Skeletal muscle tissue (tissue), 4 donors: ENCODE results near the gene WDR70. TPM values are rescaled to one million over a fixed set of nuclear protein-coding genes. Genes with fewer than 3 reads are reported as not detected.
"Not testable (repeated sequence)": the region's sequence is repeated elsewhere in the genome, so short reads cannot be mapped to it uniquely, and the experiment has no call there.

Source experiments
- H3K27ac ChIP-seq: one replicate; pipeline ENCODE4 v1.7.0; 2013; ENCODE audit warnings: mild to moderate bottlenecking, low read depth, low read length, inconsistent platforms
- H3K27me3 ChIP-seq, 3 donors: one replicate each; pipeline ENCODE4 v1.7.0; 2013; ENCODE audit warnings: low read length in 3 of 3; ENCODE audit not compliant: control insufficient read depth in 3 of 3, insufficient read depth in 3 of 3
- H3K36me3 ChIP-seq, 3 donors: one replicate each; pipeline ENCODE4 v1.7.0; 2013; ENCODE audit warnings: low read length in 3 of 3; ENCODE audit not compliant: control insufficient read depth in 3 of 3, insufficient read depth in 3 of 3
- H3K4me1 ChIP-seq, 3 donors: one replicate each; pipeline ENCODE4 v1.7.0; 2013; ENCODE audit warnings: low read length in 3 of 3, mild to moderate bottlenecking in 3 of 3; ENCODE audit not compliant: control insufficient read depth in 3 of 3, insufficient read depth in 3 of 3
- H3K4me3 ChIP-seq, 3 donors: one replicate each; pipeline ENCODE4 v1.7.0; 2013; ENCODE audit warnings: low read length in 3 of 3
- H3K9ac ChIP-seq, 3 donors: one replicate each; pipeline ENCODE4 v1.7.0; 2013; ENCODE audit warnings: low read length in 3 of 3, mild to moderate bottlenecking in 3 of 3, moderate library complexity in 2 of 3, low read depth in 1 of 3
- H3K9me3 ChIP-seq, 3 donors: one replicate each; pipeline ENCODE4 v1.7.0; 2013; ENCODE audit warnings: low read length in 3 of 3; ENCODE audit not compliant: control insufficient read depth in 3 of 3
- total RNA-seq: library from RNA; depleted of rRNA; stranded (reverse); fragments of >200 nt; gene quantifications from one replicate; pipeline ENCODE4 v1.2.3, GENCODE V29; 2014
- donor health status: Osteomylitis.

The WDR70 gene
- total RNA-seq, 1 donor from 2014 or later, result 23.0 TPM

DNA sequence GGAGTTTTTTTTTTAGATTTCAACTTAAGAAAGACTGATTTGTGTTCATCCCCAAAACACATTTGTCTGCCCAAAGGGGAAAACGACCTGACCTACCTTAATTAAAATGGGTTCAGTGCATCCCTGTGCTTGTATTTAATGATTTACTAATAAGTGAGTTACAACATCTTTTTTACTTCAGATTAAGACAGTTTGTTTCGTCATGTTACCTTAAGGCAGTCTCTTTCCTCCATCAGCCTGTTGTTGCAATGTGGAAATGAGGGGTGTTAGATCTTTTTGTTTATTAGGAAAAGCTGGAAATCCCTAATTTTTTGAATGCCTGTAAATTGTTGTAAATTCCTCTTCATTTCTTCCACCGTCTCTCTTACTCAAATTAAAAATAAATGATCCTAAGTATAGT lies 283.2 kb downstream of the WDR70 start:
- Histone ChIP-seq H3K27me3 (no peaks in the 10 kb centered on the region), H3K9ac (no peak overlapping the region), H3K4me3 (no peak overlapping the region), H3K9me3 (no peaks in the 10 kb centered on the region), H3K27ac (no peak overlapping the region), H3K36me3 (no peaks in the 10 kb centered on the region), H3K4me1 (peaks cover 9 to 20% (median 15%) of the 10 kb centered on the region in 3 donors)

DNA sequence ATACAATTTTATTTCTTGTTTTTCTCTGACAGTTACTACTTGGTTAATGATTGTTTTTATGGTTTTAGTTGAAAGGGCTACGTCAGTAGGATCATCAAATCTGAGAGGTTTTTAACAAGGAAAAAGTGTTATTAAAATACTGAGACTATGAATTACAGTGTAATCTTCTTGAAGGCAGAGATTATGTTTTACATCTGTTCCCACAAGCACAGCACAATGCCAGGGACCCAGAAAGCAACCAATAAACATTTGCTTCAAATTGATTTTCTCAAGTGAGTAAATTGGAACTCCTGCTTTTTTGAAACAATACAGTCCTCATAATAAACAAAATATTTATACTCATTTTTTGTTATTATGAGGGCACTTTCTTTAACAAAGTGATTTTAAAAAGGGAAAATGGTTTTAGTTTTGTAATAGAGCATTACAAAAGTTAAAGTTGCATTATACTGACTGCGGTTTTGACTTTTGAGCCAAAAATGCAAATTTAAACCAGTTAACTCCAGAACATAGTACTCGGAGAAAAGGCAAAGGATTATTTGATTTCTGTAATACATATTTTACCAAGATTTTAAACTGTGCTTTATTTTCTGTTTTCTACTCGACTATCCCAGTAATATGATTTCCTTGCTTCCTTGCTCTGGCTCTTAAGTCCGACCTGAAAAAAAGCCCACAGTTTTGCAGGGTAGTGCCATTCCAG lies 283.8 kb downstream of the WDR70 start:
- peaks cover 9 to 22% (median 15%) of the 10 kb centered on the region in 3 donors for H3K4me1 ChIP-seq
- no peaks in the 10 kb centered on the region for H3K36me3 ChIP-seq
- no peak overlapping the region for H3K9ac ChIP-seq
- no peaks in the 10 kb centered on the region for H3K9me3 ChIP-seq
- no peak overlapping the region for H3K27ac ChIP-seq
- no peak overlapping the region for H3K4me3 ChIP-seq
- H3K27me3 ChIP-seq, result no peaks in the 10 kb centered on the region

DNA sequence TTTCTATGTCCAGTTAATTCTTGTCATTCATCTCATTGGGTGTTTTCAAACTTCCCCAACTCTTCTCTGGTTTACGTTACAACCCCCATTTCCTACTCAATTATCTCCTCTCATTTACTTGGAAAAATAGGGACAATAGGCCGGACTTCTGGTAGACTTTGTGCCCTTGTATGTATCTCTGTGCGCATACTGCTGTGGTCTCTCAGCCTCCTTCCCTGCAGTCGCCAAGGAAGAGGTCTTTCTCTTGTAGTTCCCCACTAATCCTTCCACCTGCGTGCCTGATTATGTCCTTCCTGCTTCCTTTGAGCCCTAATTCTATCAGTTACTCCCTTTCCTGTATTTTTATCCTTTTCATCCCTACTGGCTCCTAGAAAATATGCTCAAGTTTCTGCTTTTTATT lies 284.4 kb downstream of the WDR70 start:
- no peaks in the 10 kb centered on the region for H3K36me3 ChIP-seq
- H3K9ac ChIP-seq, result no peak overlapping the region
- no peaks in the 10 kb centered on the region for H3K27me3 ChIP-seq
- no peak overlapping the region for H3K4me3 ChIP-seq
- no peaks in the 10 kb centered on the region for H3K9me3 ChIP-seq
- peaks cover 9 to 24% (median 15%) of the 10 kb centered on the region in 3 donors for H3K4me1 ChIP-seq
- H3K27ac ChIP-seq, result no peak overlapping the region

DNA sequence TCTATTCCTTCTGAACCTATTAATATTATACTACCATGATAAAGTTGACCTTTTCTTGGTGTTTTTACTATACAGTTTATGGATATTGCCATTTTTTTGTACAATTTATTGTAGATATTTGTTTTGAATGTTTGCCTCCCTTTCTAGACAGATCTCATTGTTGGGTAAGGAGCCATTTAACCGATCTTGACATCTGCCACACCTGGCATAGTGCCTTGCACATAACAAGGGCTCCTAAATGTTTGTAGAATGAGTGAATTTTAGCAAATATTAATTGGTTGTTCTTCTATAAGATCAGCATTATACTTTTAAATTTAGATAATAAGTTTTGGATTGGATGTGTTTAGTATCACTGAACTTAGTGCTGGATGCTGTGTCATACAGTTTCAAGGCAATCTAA lies 285.4 kb downstream of the WDR70 start:
- Histone ChIP-seq H3K27ac (no peak overlapping the region), H3K36me3 (no peaks in the 10 kb centered on the region), H3K4me3 (no peak overlapping the region), H3K27me3 (no peaks in the 10 kb centered on the region), H3K9ac (no peak overlapping the region), H3K9me3 (no peaks in the 10 kb centered on the region), H3K4me1 (peaks cover 13 to 28% (median 22%) of the 10 kb centered on the region in 3 donors)

DNA sequence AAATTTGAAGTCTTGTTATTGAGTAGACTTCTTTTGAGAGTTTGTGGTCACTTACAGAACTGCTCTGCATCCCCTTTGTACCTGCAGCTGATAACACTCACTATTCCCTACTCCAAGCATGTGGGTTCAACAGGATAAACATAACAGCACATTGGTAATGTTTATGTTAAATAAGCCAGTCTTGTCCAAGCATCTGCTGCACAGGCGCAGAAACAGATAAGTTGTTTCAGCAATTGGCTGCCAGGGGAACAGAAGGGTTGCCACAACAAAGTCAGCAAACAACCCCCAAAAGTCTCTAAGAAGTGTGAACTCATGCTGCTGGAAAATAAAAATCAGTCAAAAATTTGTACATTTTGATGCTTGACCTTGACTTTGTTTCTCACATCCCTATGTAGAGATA lies 286.2 kb downstream of the WDR70 start:
- Histone ChIP-seq H3K36me3 (no peaks in the 10 kb centered on the region), H3K27me3 (no peaks in the 10 kb centered on the region), H3K4me3 (no peak overlapping the region), H3K9me3 (no peaks in the 10 kb centered on the region), H3K27ac (peak overlapping the region; percentile 67), H3K9ac (no peak overlapping the region), H3K4me1 (peaks cover 13 to 28% (median 22%) of the 10 kb centered on the region in 3 donors)

DNA sequence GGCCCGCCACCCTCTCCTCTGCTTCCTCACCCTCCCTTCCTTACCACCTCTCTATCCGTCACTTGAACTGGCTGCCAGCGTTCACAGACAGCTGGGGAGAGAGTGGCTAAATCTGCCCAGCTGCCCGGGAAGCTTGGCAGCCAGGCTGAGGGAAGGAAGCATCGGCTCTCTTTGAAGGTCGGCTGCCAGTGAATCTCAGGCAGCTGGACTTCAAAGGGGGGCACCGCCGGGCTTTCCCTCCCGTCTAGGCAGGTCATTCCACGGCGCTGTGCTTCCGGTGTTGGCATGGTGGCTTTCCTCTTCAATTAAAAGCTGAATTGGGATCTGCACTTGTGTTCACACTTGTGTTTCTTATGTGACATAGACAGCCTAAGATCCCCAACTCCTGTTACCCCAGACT lies 286.8 kb downstream of the WDR70 start:
- no peaks in the 10 kb centered on the region for H3K9me3 ChIP-seq
- peak overlapping the region in 1 of 3 donors; percentile 54 for H3K9ac ChIP-seq
- H3K27ac ChIP-seq, result peak overlapping the region; percentile 67
- no peaks in the 10 kb centered on the region for H3K27me3 ChIP-seq
- H3K4me1 ChIP-seq, result peaks cover 13 to 28% (median 22%) of the 10 kb centered on the region in 3 donors
- H3K4me3 ChIP-seq, result peak overlapping the region in 2 of 3 donors; percentile 15 to 18
- H3K36me3 ChIP-seq, result no peaks in the 10 kb centered on the region

DNA sequence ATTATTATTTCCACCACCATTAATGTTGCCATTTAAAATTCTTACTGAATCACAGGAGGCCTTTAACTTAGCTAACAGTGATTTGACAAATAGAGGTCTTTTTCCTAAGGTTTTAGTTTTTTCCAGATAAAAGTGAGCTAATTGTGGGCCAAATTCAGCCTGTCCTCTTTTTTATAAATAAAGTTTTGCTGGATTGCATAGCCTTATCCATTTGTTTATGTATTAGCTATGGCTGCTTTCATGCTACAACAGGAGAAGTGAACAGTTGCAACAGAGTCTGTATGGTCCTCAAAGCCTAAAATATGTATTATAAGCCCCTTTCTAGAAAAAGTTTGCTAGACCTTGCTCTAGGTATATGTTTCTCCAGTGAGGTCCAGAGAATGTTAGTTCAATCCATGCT lies 288.3 kb downstream of the WDR70 start:
- peak overlapping the region; percentile 78 for H3K27ac ChIP-seq
- H3K36me3 ChIP-seq, result no peaks in the 10 kb centered on the region
- H3K4me3 ChIP-seq, result no peak overlapping the region
- peaks cover 13 to 32% (median 26%) of the 10 kb centered on the region in 3 donors for H3K4me1 ChIP-seq
- H3K27me3 ChIP-seq, result no peaks in the 10 kb centered on the region
- no peaks in the 10 kb centered on the region for H3K9me3 ChIP-seq
- no peak overlapping the region for H3K9ac ChIP-seq

DNA sequence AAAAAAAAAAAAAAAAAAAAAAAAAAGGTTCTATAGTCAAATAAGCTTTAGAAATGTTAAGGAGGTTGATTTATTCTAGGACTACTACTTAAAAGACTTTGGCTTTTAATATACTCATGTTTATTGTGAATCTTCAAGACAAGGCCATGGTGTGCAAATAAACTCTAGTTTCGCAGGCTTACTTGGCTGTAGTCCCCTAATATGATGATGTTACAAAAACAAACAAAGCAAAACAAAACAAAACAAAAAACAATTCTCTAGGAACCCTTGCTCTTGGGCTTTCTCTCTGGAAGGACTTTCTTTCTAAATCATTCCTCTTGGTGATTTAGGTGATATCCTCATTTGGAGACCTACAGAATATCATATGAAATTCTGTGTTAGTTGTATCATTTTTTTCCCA lies 288.7 kb downstream of the WDR70 start:
- Histone ChIP-seq H3K27me3 (no peaks in the 10 kb centered on the region), H3K4me1 (peaks cover 13 to 37% (median 29%) of the 10 kb centered on the region in 3 donors), H3K9me3 (no peaks in the 10 kb centered on the region), H3K4me3 (no peak overlapping the region), H3K36me3 (no peaks in the 10 kb centered on the region), H3K27ac (peak overlapping the region; percentile 78), H3K9ac (peak overlapping the region in 1 of 3 donors; percentile 8)

DNA sequence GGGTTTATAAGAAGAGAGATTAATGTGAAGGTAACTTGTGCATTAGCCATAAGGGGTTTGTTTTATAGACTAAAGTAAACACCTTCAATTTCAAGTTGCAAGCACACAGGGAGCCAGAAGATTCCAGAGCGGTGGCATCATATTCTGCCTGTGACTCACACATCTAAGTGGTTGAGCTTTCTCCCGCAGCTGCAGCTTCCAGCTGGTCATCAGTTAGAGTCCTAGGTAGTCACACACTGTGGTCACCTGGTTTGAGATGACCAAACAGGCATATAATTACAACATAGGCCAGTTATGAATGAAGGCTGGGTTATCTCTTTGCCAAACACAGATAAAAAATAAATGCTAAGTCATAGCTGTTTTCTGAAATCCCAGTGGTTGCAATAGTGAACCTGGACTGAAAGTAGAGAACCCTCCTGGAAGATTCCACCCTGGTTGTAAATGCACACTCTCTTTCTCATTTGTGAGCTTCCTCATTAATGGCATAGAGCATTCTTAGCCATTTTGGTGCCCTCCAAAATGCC lies 289.5 kb downstream of the WDR70 start:
- H3K9ac ChIP-seq, result peak overlapping the region in 1 of 3 donors; percentile 8
- H3K9me3 ChIP-seq, result no peaks in the 10 kb centered on the region
- peaks cover 13 to 39% (median 29%) of the 10 kb centered on the region in 3 donors for H3K4me1 ChIP-seq
- no peaks in the 10 kb centered on the region for H3K27me3 ChIP-seq
- peak overlapping the region; percentile 78 for H3K27ac ChIP-seq
- no peak overlapping the region for H3K4me3 ChIP-seq
- no peaks in the 10 kb centered on the region for H3K36me3 ChIP-seq

DNA sequence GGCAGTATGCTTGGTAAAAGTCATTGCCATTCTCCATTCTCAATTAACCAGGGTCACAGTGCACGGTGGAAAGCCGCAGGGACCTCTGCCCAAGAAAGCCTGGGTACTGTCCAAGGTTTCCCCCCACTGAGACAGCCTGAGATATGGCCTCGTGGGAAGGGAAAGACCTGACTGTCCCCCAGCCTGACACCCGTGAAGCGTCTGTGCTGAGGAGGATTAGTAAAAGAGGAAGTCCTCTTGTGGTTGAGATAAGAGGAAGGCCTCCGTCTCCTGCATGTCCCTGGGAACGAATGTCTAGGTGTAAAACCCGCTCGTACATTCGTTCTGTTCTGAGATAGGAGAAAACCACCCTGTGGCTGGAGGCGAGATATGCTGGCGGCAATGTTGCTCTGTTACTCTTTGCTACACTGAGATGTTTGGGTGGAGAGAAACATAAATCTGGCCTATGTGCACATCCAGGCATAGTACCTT lies 293.0 kb downstream of the WDR70 start:
- H3K9me3 ChIP-seq, H3K9ac ChIP-seq, H3K4me3 ChIP-seq, H3K36me3 ChIP-seq, H3K27me3 ChIP-seq: not testable (repeated sequence)
- H3K4me1 ChIP-seq, result peaks cover 4 to 21% (median 14%) of the 10 kb centered on the region in 3 donors
- H3K27ac ChIP-seq, result peak overlapping the region; percentile 64
